Breast epithelium (tissue), 3 donors: ENCODE data around the gene FTL. TPM values are rescaled to one million over a fixed set of nuclear protein-coding genes. Genes with fewer than 3 reads are reported as not detected.

ENCODE experiments used
- total RNA-seq, 3 donors: library from RNA; depleted of rRNA; stranded (reverse); fragments of >200 nt; gene quantifications; one replicate each; pipeline ENCODE4 v1.1.0, GENCODE V29; 2016

Gene FTL
- total RNA-seq, 3 donors from 2014 or later, result 3,861 to 12,429 (median 4,028) TPM

Other genes starting within 250 kb of the FTL start
- 1 to 10 TPM in 2 of 3 donors, under 1 TPM in 1; 0.32 to 1.9 (median 1.3) TPM for gene MAMSTR, start 245.6 kb upstream of the FTL start, total RNA-seq
- 10 to 100 TPM in 2 of 3 donors, 1 to 10 TPM in 1; 7.7 to 28.2 (median 10.7) TPM for gene RASIP1, start 224.7 kb upstream of the FTL start, total RNA-seq
- under 1 TPM in 1 of 3 donors, not detected in 2; 0.29 TPM for gene IZUMO1, start 218.4 kb upstream of the FTL start, total RNA-seq
- gene FUT1, start 212.7 kb upstream of the FTL start, total RNA-seq, result 1 to 10 TPM in 2 of 3 donors, under 1 TPM in 1; 0.48 to 6.2 (median 3.1) TPM
- not detected for gene FGF21, start 209.8 kb upstream of the FTL start, total RNA-seq
- gene BCAT2, start 154.3 kb upstream of the FTL start, total RNA-seq, result 10 to 100 TPM; 26.9 to 49.0 (median 28.8) TPM
- 10 to 100 TPM; 13.1 to 18.6 (median 14.6) TPM for gene HSD17B14, start 128.8 kb upstream of the FTL start, total RNA-seq
- gene PLEKHA4, start 96.7 kb upstream of the FTL start, total RNA-seq, result 10 to 100 TPM in 2 of 3 donors, 1 to 10 TPM in 1; 6.4 to 25.6 (median 22.4) TPM
- gene PPP1R15A, start 92.9 kb upstream of the FTL start, total RNA-seq, result 10 to 100 TPM; 59.6 to 74.2 (median 65.4) TPM
- gene TULP2, start 66.6 kb upstream of the FTL start, total RNA-seq, result under 1 TPM in 2 of 3 donors, not detected in 1; 0.48 to 0.73 TPM
- 100 to 1,000 TPM; 131 to 333 (median 223) TPM for gene NUCB1, start 65.0 kb upstream of the FTL start, total RNA-seq
- 1 to 10 TPM in 1 of 3 donors, under 1 TPM in 1, not detected in 1; 0.96 to 1.3 TPM for gene DHDH, start 31.6 kb upstream of the FTL start, total RNA-seq
- 10 to 100 TPM; 34.2 to 56.0 (median 36.0) TPM for gene BAX, start 10.4 kb upstream of the FTL start, total RNA-seq
- 10 to 100 TPM; 24.0 to 26.4 (median 24.6) TPM for gene GYS1, start 28.0 kb downstream of the FTL start, total RNA-seq
- 100 to 1,000 TPM in 1 of 3 donors, 10 to 100 TPM in 2; 74.1 to 104 (median 84.0) TPM for gene RUVBL2, start 28.6 kb downstream of the FTL start, total RNA-seq
- not detected for gene LHB, start 51.8 kb downstream of the FTL start, total RNA-seq
- gene CGB3, start 59.0 kb downstream of the FTL start, total RNA-seq, result not detected
- not detected for gene CGB2, start 66.6 kb downstream of the FTL start, total RNA-seq
- gene CGB1, start 71.6 kb downstream of the FTL start, total RNA-seq, result not detected
- not detected for gene CGB5, start 78.5 kb downstream of the FTL start, total RNA-seq
- not detected for gene CGB8, start 83.8 kb downstream of the FTL start, total RNA-seq
- gene CGB7, start 92.4 kb downstream of the FTL start, total RNA-seq, result 1 to 10 TPM in 1 of 3 donors, under 1 TPM in 1, not detected in 1; 0.15 to 2.0 TPM
- 1 to 10 TPM in 2 of 3 donors, not detected in 1; 3.9 to 6.4 TPM for gene NTF4, start 99.5 kb downstream of the FTL start, total RNA-seq
- not detected for gene KCNA7, start 107.4 kb downstream of the FTL start, total RNA-seq
- gene SNRNP70, start 120.1 kb downstream of the FTL start, total RNA-seq, result 100 to 1,000 TPM; 222 to 444 (median 316) TPM
- 10 to 100 TPM in 2 of 3 donors, 1 to 10 TPM in 1; 8.5 to 17.6 (median 11.8) TPM for gene LIN7B, start 149.1 kb downstream of the FTL start, total RNA-seq
- 1 to 10 TPM; 3.8 to 5.7 (median 4.6) TPM for gene C19orf73, start 153.8 kb downstream of the FTL start, total RNA-seq
- 1 to 10 TPM; 3.4 to 6.2 (median 3.4) TPM for gene PPFIA3, start 154.2 kb downstream of the FTL start, total RNA-seq
- 1 to 10 TPM in 2 of 3 donors, under 1 TPM in 1; 0.88 to 2.7 (median 1.3) TPM for gene HRC, start 190.1 kb downstream of the FTL start, total RNA-seq
- 10 to 100 TPM; 13.1 to 34.0 (median 24.3) TPM for gene TRPM4, start 192.5 kb downstream of the FTL start, total RNA-seq